ENCODE measurements around the gene MB21D2. TPM values are rescaled to one million over a fixed set of nuclear protein-coding genes. Genes with fewer than 3 reads are reported as not detected.

Gene MB21D2
- total and polyA plus RNA-seq, 2 of the 8 experiments (the other 6 are each of a cell fraction or from before 2014, with no cell fraction given): 10.0 to 21.0 TPM

- no peak for TF ChIP-seq CHD7 (IDR thresholded peaks at IDR 0.05; ENCODE audit: insufficient replicate concordance, low read length)
- TF ChIP-seq BCL11A (IDR thresholded peaks at IDR 0.05; ENCODE audit: low read depth in 2 of 2, low read length in 2 of 2): no peak
- no peak for TF ChIP-seq SRF (IDR thresholded peaks at IDR 0.05; ENCODE audit: low read depth, low read length)
- no peak for TF ChIP-seq EP300 (IDR thresholded peaks at IDR 0.05; ENCODE audit: borderline replicate concordance in 1 of 2, low read depth in 2 of 2, low read length in 2 of 2)
- TF ChIP-seq PHF8 (conservative IDR thresholded peaks at IDR 0.05; ENCODE audit: low read depth, low read length): no peak
- no peak for TF ChIP-seq ASH2L (IDR thresholded peaks at IDR 0.05; ENCODE audit: low read length)
- TF ChIP-seq CBX5 (IDR thresholded peaks at IDR 0.05; ENCODE audit: low read depth, low read length): no peak
- no peak for TF ChIP-seq BRCA1 (IDR thresholded peaks at IDR 0.05; ENCODE audit: low read depth, low read length)
- no peak for TF ChIP-seq USF2 (IDR thresholded peaks at IDR 0.05; ENCODE audit: low read length)
- no peak for TF ChIP-seq KDM1A (IDR thresholded peaks at IDR 0.05; ENCODE audit: borderline replicate concordance, low read length)
- TF ChIP-seq TEAD4 (IDR thresholded peaks at IDR 0.05; ENCODE audit: low read depth, low read length): no peak
These were observed 2.8 kb downstream of the MB21D2 start (continued) for GRCh38 chr3:192914848-192915247.

Measured in H1 (cell line).